Keratinocyte (primary cell): ENCODE data around the gene SORBS1.

Experiments used
- CTCF ChIP-seq, 3 experiments: IDR thresholded peaks in 1 of 3; conservative IDR thresholded peaks in 1 of 3; optimal IDR thresholded peaks in 1 of 3; 2 replicates in 2 of 3; 3 replicates in 1 of 3; pipeline versions ENCODE3 to v1.5.1; 2011; ENCODE audit warnings: low read length in 3 of 3, mild to moderate bottlenecking in 3 of 3, moderate library complexity in 2 of 3, control low read depth in 1 of 3, inconsistent platforms in 1 of 3; ENCODE audit not compliant: insufficient read depth in 2 of 3; ENCODE audit errors: extremely low read depth in 1 of 3
- EZH2 ChIP-seq: IDR thresholded peaks from one replicate; pipeline ENCODE4 v1.6.1; 2012; ENCODE audit warnings: inconsistent platforms, mild to moderate bottlenecking, low read length, moderate library complexity

DNA sequence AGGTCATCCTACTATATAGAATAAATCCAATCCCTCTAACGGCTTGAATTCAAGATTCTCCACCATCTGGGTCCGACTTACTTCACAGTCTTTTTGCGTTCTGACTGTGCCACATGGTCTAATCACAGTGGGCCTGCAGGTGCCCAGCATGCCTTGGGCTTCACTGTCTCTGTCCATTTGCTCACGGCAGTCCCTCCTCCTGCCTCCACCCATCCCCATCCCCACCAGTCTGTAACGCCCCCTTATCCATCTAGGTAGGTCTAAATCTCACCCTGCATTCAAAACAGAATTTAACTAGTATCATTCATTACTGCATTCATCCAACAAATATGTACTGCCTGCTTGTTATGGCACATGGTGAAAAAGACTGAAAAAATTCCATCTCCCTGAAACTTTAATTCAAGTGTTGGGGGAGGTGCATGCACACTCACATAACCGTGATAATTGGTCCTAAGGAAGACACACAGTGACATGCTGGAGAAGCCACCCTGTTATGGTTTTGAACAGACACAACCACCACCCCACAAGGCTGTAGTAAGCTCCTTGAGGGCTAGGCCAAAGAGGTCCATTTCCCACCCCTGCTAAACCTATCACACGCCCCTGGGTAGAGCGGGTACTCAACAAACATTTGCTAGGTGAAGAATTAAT lies 24.2 kb downstream of the SORBS1 start:
- TF ChIP-seq CTCF (optimal IDR thresholded peaks at IDR 0.05 in 1 of 3, IDR thresholded peaks at IDR 0.05 in 1 of 3, conservative IDR thresholded peaks at IDR 0.05 in 1 of 3; ENCODE audit: extremely low read depth in 1 of 3, insufficient read depth in 2 of 3, low read length in 3 of 3) (no peak), EZH2 (no peak)
